T-helper 2 cell treated with Interferon-gamma antibody and Interleukin-4, amounts not matched to agents 100 ng/mL and 5 ng/mL, for 36 hours (primary cell): ENCODE results near the gene AGAP1. TPM values are rescaled to one million over a fixed set of nuclear protein-coding genes. Genes with fewer than 3 reads are reported as not detected.

ENCODE experiments used
- intact Hi-C: fragments of 100-400 bp; cut with micrococcal nuclease; formaldehyde crosslinking; loops from one replicate; pipeline ENCODE4 v1.15.1; 2023
- total RNA-seq: library from RNA; stranded (reverse); gene quantifications from 2 replicates; pipeline ENCODE4 v1.2.3, GENCODE V29; 2022

AGAP1 gene
- total RNA-seq, 1 donor from 2014 or later = 1.4 TPM

DNA sequence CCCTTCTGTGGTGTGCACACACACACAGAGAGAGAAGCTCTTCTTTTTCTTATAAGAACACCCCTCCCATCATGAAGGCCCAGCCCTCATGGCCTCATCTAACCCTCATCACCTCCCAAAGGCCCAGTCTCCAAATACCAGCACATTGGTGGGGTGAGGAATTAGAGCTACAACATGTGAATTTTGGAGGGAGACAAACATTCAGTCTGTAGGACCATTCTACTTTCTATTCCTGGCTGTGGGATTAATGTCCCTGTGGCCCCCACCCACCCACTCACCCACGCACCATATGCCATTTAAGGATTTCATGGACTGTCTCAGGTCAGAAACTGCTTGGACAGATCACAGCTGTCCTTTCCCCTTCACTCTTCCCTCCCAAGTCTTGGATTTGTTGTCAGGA, 484.2 kb downstream of the AGAP1 start:
- intact Hi-C loops = no loop called here

DNA sequence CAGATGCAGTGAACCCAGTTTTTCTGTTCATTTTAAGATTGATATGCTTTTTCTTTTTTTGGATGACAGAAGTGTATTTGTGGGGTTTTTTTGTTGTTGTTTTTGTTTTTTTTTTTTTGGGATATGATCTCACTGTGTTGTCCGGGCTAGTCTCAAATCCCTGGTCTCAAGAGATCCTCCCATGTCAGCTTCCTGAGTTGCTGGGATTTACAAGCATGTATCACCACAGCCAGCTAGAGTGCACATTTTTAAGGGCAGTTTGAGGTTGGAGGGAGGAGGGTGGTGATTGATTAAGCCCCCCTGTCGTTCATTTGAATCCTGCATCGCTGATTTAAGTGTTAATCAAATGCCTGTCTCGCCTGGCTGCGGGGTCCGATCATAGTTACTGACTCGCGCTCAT, 485.2 kb downstream of the AGAP1 start:
- intact Hi-C loops = no loop called here

DNA sequence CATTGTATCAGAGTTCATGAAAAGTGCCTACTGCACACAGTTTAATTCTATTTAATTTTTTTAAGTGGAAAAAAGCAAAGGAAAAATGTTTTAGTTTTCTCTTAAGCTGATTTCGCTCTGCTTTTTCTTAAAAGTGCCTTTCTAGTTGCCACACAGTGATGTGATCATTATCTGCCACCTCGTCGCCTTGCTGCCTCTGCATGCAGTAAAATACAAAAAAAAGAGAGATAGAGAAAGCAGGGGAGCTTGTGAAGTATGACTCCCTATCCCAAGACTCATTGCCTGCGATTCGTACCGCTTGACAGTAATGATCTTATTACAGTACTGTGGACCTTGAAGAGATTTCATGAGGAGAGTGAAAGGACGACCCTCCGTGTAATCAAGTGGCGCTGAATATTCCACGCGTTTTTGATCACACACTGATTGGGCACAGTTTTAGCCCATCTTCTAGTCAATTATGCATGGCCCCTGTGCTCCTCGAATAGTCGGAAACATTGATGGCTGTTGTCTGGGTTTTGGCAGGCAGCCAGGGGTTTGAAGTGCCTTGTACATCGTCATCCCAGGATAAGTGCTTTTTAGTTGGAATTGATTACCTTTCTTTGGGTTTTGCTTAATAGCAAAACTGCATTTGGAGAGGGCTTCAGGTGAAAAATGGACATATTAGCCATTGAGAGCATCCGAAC, 486.1 kb downstream of the AGAP1 start:
- intact Hi-C loops = no loop called here

DNA sequence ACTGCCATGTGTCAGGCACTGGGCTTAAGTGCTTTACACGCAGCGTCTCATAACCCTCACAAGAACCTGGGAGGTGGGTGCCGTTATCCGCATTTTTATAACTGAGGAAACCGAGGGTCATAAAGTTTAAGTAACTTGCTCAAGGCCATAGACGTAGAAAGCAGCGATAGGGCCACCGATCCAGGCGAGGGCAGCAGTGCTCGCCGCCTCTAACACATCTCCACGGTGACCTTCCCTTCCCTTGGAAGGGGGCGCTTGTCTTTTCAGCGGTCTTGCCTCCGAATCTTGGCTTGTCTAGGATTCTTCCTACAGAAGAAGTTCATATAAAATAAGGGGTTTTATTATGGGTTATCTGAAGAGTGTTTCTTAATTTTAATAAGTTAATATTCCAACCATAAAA, 487.8 kb downstream of the AGAP1 start:
- intact Hi-C loops = no loop called here

DNA sequence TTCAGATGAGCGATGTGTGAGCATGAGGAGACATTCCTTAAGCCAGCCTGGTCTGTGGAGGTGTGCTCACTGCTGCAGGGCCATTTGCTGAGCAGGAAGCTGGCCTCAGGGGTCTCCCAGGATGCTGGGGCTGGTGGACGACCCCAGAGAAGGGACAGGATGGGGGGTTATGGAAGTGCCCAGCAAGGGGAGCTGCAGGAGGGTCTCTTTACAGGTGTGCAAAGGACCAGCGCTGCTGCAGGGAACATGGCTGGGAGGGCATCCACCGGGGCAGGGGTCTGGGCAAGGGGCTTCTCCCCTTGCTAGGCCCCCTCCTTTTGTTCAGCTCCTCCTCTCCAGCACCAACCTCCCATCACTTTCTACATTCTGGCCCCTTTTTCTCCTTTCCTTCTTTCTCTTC, 489.2 kb downstream of the AGAP1 start:
- intact Hi-C loops = no loop called here

- intact Hi-C loops = no loop called here
Measured at GRCh38 chr2:235984552-235984951, 490.7 kb downstream of the AGAP1 start.

DNA sequence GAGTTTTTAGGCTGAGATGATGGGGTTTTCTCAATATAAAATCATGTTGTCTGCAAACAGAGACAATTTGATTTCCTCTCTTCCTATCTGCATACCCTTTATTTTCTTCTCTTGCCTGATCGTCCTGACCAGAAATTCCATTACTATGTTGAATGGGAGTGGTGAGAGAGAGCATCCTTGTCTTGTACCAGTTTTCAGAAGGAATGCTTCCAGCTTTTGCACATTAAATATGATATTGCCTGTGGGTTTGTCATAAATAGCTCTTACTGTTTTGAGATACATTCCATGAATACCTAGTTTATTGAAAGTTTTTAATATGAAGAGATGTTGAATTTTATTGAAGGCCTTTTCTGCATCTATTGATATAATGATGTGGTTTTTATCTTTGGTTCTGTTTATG, 492.5 kb downstream of the AGAP1 start:
- intact Hi-C loops = no loop called here

- intact Hi-C loops = no loop called here
Measured at GRCh38 chr2:235988271-235989015, 494.6 kb downstream of the AGAP1 start.

DNA sequence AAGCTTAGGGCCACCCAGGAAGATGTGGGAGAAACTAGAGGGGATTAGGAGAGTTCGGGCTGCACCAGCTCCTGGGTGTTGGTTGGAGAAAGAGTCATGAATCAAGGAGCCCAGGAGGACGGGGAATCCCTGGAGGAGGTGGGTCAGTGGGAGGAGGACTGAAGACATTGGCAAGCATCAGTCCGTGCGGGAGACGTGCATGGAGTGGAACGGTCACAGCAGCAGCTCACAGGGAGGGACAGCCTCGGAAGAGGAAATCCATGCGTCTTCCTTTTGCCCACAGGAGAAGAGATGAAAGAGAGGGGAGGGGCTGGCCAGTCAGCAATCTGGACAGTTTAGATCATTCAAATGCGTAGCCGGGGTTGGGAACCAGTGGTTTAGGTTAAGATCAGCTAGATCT, 495.7 kb downstream of the AGAP1 start:
- intact Hi-C loops = no loop called here

DNA sequence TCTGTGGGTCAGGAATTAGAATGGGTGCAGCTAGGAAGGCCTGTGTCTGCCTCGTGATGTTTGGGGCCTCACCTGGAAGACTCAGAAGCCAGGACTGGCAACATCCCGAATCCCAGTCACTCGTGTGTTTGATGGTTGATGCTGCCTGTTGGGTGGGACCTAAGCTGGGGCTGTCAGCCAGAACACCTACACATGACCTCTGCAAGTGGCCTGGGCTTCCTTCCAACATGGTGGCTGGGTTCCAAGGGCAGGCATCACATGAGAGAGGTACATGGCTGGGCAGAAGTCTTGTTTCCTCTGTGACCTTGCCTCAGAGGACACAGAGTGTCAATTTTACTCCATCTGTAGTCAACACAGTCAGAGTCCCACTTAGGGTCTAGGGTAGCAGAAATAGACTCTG, 496.5 kb downstream of the AGAP1 start:
- intact Hi-C loops = no loop called here

DNA sequence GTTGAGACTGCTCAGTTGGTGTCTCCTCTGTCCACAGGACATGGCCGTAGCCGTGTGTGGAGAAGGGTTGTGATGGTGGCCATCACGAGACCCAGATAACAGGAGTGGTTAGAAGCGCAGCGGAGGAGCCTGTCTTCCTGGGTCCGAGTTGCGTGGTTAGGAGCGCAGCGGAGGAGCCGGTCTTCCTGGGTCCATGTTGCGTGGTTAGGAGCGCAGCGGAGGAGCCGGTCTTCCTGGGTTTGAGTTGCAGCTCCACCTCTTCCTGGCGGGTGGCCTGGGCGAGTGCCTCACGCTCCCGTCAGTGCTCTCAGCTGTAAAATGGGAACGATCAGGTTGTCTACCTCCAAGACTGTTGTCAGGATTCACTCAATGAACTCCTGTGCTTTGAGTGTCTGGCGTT, 498.2 kb downstream of the AGAP1 start:
- intact Hi-C loops = no loop called here

- intact Hi-C loops = no loop called here
Measured at GRCh38 chr2:235996419-235996818, 502.6 kb downstream of the AGAP1 start.

GRCh38 chr2:235999011-235999410, 505.2 kb downstream of the AGAP1 start:
- intact Hi-C loops = no loop called here

GRCh38 chr2:236001166-236001828, 507.5 kb downstream of the AGAP1 start:
- intact Hi-C loops = no loop called here

DNA sequence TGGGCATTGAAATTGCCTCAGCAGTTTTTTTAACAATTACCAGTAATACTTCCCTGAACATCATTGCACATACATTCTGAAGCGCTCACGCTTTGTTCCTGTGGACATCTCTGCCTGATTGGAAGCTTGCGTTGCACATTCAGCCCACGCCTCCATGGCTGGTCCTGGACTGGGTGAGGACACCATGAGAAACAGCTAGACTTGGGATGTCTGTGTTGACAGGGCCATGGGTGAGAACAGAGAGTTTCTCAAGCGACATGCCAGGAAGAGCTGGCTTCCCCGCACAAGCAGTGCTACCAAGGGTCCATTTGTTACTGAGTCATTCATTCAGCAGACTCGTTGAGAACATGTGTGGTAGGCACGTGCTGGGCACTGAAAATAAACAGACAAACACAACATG, 508.0 kb downstream of the AGAP1 start:
- intact Hi-C loops = no loop called here

GRCh38 chr2:236008006-236008405, 514.2 kb downstream of the AGAP1 start:
- intact Hi-C loops = no loop called here

DNA sequence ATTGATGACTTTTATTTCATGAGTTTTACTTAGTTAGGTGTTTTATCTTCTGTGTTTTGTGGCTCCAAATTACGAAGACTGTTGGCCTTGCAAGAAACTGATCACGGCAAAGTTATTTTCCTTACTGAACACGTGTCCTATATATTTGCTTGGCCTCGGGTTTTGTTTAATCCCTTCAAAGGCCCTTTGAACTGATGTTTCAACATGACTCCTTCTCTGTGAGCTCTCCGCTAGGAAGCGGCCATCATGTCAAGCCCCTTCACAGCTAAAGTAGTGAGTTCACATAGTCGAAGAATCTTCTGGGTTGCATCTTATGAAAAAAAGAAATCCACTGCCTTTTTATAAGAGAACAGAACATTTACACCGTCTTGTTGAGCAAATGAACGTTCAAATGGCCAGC, 515.0 kb downstream of the AGAP1 start:
- intact Hi-C loops = no loop called here

DNA sequence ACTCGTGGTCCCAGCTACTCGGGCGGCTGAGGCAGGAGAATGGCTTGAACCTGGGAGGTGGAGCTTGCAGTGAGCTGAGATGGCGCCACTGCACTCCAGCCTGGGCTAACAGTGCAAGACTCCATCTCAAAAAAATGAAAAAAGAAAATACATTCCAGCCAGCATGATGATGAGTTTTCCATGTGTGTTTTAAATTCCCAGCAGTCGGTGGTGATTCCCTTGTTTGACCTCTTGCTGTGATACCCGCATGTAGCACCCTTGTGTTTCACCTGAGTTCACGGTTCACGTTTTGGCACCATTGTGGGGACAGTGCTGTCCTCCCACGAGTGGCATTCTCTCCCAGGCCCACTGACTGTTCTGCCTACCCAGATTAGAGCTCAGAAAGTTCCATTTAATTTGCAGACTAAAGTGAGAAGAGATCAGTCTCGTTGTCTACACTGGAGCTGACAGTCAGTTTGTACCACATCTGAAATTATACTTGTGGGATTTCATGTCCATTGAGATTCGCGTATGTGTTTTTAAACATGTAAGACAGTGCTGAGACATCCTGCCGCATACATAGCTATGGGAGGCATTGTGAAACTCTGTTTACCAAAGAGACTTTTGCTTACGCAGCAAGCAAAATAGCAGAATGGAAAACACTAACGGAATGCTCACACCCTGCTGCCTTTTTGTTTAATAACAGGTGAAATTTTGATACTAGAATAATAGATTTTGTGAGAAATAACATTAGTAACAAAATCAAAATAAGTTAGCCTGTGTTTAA, 517.3 kb downstream of the AGAP1 start:
- intact Hi-C loops = no loop called here

DNA sequence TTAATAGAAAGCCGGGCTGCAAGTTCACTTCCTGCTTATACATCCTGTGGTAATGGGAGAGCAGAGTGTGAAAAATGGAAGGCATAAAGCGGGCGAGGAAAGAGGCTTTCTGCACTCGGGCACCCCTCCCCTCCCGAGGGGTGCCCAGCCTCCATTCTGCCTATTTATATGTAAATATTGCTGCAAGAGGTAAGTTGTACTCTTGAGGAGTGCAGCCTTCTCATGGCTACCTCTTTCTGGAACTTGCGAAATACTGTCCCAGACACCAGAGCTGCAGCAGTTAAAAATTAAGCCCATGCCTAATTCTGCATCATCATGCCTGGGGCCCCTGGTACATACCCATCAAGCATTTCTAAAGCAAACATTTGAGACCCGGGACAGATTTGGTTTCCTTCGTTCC, 518.3 kb downstream of the AGAP1 start:
- intact Hi-C loops = no loop called here

DNA sequence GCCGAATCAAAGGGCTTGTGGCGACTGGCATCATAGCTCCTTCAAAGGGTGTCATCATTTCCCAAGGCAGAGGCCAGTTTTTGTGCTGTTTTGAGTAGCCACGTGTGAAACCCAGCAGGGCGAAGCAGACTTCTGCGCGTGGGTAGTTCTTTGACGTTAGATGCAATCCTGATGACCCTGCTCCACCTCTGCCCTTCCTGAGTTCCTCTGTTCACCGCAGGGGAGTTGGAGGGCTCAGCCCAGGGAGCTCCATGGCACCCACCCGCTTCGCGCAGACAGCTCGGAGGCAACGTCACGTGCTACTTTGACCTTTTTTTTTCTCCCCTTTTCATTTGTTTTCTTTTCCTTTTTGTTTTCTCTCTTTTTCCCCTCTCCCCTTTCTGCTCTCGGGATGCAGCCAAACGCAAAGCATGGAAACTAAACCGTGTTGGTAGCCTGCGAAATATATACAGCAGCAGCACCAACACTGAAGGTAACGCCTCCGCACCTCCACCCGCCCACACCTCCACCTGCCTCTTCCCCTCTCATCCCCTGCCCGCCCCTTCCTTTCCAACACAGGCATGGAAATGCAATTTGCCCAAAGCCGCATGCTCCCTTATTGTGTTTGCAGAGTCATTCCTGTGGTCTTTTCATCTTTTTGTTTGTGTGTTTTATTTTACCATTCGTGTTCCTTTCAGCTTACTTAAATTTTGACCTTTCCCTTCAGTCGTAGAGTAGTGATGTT, 520.7 kb downstream of the AGAP1 start:
- intact Hi-C loops = no loop called here

GRCh38 chr2:236015171-236015570, 521.3 kb downstream of the AGAP1 start:
- intact Hi-C loops = no loop called here
